Karpas-422 (cell line): Measurements from ENCODE around the gene NSD1. TPM values are rescaled to one million over a fixed set of nuclear protein-coding genes. Genes with fewer than 3 reads are reported as not detected.

Experiments
- DNase-seq: peaks from one replicate; pipeline ENCODE4 v3.0.0-alpha.2; 2015
- H2AFZ ChIP-seq: fragments of 200-600 bp; sonication (generic); 2 replicates; pipeline ENCODE4 v1.6.1; 2014; ENCODE audit warnings: antibody characterized with exemption, low read length, mixed read lengths
- H3K27ac ChIP-seq: fragments of 200-600 bp; sonication (generic); 2 replicates; pipeline ENCODE4 v1.5.1; 2014; ENCODE audit warnings: mild to moderate bottlenecking, low read length, moderate library complexity
- H3K27me3 ChIP-seq: fragments of 200-600 bp; sonication (generic); 2 replicates; pipeline ENCODE4 v1.6.1; 2014; ENCODE audit warnings: low read length, mixed read lengths
- H3K36me3 ChIP-seq: fragments of 200-600 bp; sonication (generic); 2 replicates; pipeline ENCODE4 v1.6.1; 2014; ENCODE audit warnings: low read length, mixed read lengths; ENCODE audit not compliant: insufficient read depth
- H3K4me1 ChIP-seq: fragments of 200-600 bp; sonication (generic); 2 replicates; pipeline ENCODE4 v1.6.1; 2014; ENCODE audit warnings: mild to moderate bottlenecking, low read length, mixed read lengths
- H3K4me2 ChIP-seq: fragments of 200-600 bp; sonication (generic); 2 replicates; pipeline ENCODE4 v1.6.1; 2014; ENCODE audit warnings: low read length, low read depth, mild to moderate bottlenecking; ENCODE audit not compliant: poor library complexity, severe bottlenecking
- H3K4me3 ChIP-seq: fragments of 200-600 bp; sonication (generic); 2 replicates; pipeline ENCODE4 v1.5.1; 2014; ENCODE audit warnings: mild to moderate bottlenecking, antibody characterized with exemption, low read length, mixed read lengths
- H3K79me2 ChIP-seq: fragments of 200-600 bp; sonication (generic); 2 replicates; pipeline ENCODE4 v1.6.1; 2014; ENCODE audit warnings: mild to moderate bottlenecking, low read length, mixed read lengths
- H3K9ac ChIP-seq: fragments of 200-600 bp; sonication (generic); 2 replicates; pipeline ENCODE4 v1.6.0; 2014; ENCODE audit warnings: low read length
- H3K9me2 ChIP-seq: fragments of 200-600 bp; sonication (generic), shearing (Covaris generic); replicated peaks from 2 replicates; pipeline ENCODE4 v1.6.0; 2014; ENCODE audit warnings: mild to moderate bottlenecking, low read length, moderate library complexity; ENCODE audit not compliant: insufficient read depth
- H3K9me3 ChIP-seq: fragments of 300-700, 200-600 bp; sonication (generic); 2 replicates; pipeline ENCODE4 v1.6.1; 2014; ENCODE audit warnings: low read length, mixed read lengths
- H4K20me1 ChIP-seq: fragments of 200-600 bp; sonication (generic); 2 replicates; pipeline ENCODE4 v1.6.1; 2014; ENCODE audit warnings: mild to moderate bottlenecking, antibody characterized with exemption, low read length, low read depth; ENCODE audit not compliant: insufficient read depth
- total RNA-seq: library from RNA; depleted of rRNA; stranded (reverse); fragments of >200 nt; shearing (Covaris generic); gene quantifications from 2 replicates; pipeline ENCODE4 v1.2.3, GENCODE V29; 2014; ENCODE audit warnings: low replicate concordance

NSD1 gene
- total RNA-seq, 1 experiment from 2014 or later = 70.9 TPM

DNA sequence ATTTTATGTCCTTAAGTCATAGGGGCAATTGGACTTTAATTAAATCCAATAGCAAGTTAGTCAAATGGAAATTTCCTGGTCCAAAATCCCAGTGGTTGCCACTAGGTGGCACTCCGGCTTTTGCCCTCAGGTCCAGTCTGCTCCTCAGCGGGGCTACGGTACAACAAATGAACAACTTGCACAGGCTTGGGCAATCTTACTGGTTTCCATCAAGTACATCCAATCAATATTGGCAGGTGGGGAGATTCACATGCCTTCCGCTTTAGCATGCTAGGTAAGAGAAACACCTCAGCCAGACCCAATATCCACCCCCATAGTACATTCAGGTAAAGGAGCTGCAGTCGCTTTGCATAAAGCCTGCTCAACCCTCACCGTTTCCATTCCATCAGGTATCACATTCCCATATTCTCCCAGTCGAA is 184.4 kb downstream of the NSD1 start:
- no peak overlapping the region for H3K9ac ChIP-seq
- no peaks in the 10 kb centered on the region for H3K27me3 ChIP-seq
- no peak overlapping the region for H3K4me2 ChIP-seq
- H3K36me3 ChIP-seq = peaks cover 3% of the 10 kb centered on the region; the same call in 1 of the 2 replicates
- peaks cover 2% of the 10 kb centered on the region for H3K4me1 ChIP-seq
- no peaks in the 10 kb centered on the region for H4K20me1 ChIP-seq
- H3K4me3 ChIP-seq = no peak overlapping the region
- no peaks in the 10 kb centered on the region for H3K9me2 ChIP-seq
- H2AFZ ChIP-seq = no peak overlapping the region
- H3K79me2 ChIP-seq = no peaks in the 10 kb centered on the region
- H3K9me3 ChIP-seq = no peaks in the 10 kb centered on the region; the same call in 1 of the 2 replicates
- peak; percentile 93 for DNase-seq
- H3K27ac ChIP-seq = no peak overlapping the region

DNA sequence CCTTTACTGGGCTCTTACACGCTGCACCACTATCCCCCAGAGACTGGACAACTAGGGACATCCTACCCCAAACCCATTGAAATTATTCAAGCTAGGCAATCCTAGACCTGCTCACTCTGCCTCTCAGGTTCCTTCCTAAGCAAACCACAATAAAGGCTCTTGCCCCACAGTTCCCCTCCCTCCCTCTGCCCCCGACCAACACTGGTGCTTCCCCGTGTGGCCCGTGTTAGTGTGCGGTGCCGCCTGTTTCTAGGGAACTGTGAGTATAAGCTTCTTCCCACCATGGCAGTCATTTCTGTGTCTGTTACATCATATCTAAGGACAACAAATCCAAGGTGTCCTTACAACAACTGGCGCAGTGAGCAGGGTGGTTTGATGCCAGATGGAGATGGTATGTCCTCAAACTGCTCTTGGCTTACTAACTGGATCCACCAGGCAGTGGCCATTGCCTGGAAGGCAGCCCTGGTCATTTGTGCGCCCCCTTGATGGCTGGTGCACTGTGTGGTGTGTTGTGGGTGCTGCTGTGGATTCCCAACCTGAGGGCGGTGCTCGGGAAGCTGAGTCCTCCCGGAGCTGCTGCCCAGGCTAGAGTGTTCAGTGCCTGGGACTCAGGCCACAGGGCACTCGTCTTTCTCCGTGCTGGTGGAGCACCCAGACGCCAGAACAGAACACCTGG is 186.5 kb downstream of the NSD1 start:
- Histone ChIP-seq H3K9me3 (no peaks in the 10 kb centered on the region; the same call in 1 of the 2 replicates), H2AFZ (no peak overlapping the region), H3K36me3 (peaks cover 3% of the 10 kb centered on the region; the same call in 1 of the 2 replicates), H3K4me1 (no peaks in the 10 kb centered on the region), H3K9ac (no peak overlapping the region), H3K9me2 (no peaks in the 10 kb centered on the region), H3K4me2 (no peak overlapping the region), H3K79me2 (no peaks in the 10 kb centered on the region), H3K27me3 (no peaks in the 10 kb centered on the region), H4K20me1 (no peaks in the 10 kb centered on the region), H3K27ac (no peak overlapping the region), H3K4me3 (no peak overlapping the region)
- DNase-seq = no peak

DNA sequence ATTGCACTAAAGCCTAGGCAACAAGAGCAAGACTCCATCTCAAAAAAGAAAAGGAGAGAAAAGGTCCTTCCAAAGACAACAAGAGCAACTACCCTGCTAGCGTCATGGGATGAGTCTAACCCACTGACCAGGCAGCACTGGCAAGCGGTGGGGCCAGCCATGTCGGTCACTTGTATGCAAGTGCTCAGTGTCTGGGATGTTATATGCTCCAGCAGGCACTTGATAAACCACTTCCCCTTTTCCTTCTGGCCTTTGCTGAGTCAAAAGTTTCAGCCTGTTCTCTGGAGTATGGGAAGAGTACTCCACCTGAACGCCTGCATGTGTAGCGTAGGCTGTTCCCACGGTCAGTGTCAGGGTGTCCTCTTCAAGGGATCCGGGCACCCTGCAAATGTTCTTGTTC is 187.3 kb downstream of the NSD1 start:
- Histone ChIP-seq H3K4me2 (no peak overlapping the region), H3K79me2 (no peaks in the 10 kb centered on the region), H3K9ac (no peak overlapping the region), H2AFZ (no peak overlapping the region), H3K27ac (no peak overlapping the region), H4K20me1 (no peaks in the 10 kb centered on the region), H3K4me1 (no peaks in the 10 kb centered on the region), H3K27me3 (no peaks in the 10 kb centered on the region), H3K9me2 (no peaks in the 10 kb centered on the region), H3K4me3 (no peak overlapping the region), H3K9me3 (no peaks in the 10 kb centered on the region; the same call in 1 of the 2 replicates), H3K36me3 (peaks cover 3% of the 10 kb centered on the region; the same call in 1 of the 2 replicates)
- DNase-seq = peak; percentile 59

GRCh38 chr5:177325868-177326381 is 192.4 kb downstream of the NSD1 start:
- H4K20me1 ChIP-seq = no peaks in the 10 kb centered on the region
- no peaks in the 10 kb centered on the region for H3K9me2 ChIP-seq
- no peak overlapping the region for H3K9ac ChIP-seq
- DNase-seq = no peak
- no peaks in the 10 kb centered on the region for H3K27me3 ChIP-seq
- H3K4me2 ChIP-seq = no peak overlapping the region
- H3K4me3 ChIP-seq = no peak overlapping the region
- H3K79me2 ChIP-seq = no peaks in the 10 kb centered on the region
- H3K4me1 ChIP-seq = no peaks in the 10 kb centered on the region
- H3K36me3 ChIP-seq = no peaks in the 10 kb centered on the region
- H3K27ac ChIP-seq = no peak overlapping the region
- H2AFZ ChIP-seq = no peak overlapping the region
- H3K9me3 ChIP-seq = no peaks in the 10 kb centered on the region

GRCh38 chr5:177327539-177328522 is 194.3 kb downstream of the NSD1 start:
- Histone ChIP-seq H3K36me3 (no peaks in the 10 kb centered on the region), H3K4me3 (no peak overlapping the region), H3K4me1 (no peaks in the 10 kb centered on the region), H3K9ac (no peak overlapping the region), H4K20me1 (no peaks in the 10 kb centered on the region), H3K27me3 (no peaks in the 10 kb centered on the region), H3K9me2 (no peaks in the 10 kb centered on the region), H3K9me3 (no peaks in the 10 kb centered on the region), H3K27ac (no peak overlapping the region), H3K79me2 (no peaks in the 10 kb centered on the region), H3K4me2 (no peak overlapping the region), H2AFZ (no peak overlapping the region)
- no peak for DNase-seq

DNA sequence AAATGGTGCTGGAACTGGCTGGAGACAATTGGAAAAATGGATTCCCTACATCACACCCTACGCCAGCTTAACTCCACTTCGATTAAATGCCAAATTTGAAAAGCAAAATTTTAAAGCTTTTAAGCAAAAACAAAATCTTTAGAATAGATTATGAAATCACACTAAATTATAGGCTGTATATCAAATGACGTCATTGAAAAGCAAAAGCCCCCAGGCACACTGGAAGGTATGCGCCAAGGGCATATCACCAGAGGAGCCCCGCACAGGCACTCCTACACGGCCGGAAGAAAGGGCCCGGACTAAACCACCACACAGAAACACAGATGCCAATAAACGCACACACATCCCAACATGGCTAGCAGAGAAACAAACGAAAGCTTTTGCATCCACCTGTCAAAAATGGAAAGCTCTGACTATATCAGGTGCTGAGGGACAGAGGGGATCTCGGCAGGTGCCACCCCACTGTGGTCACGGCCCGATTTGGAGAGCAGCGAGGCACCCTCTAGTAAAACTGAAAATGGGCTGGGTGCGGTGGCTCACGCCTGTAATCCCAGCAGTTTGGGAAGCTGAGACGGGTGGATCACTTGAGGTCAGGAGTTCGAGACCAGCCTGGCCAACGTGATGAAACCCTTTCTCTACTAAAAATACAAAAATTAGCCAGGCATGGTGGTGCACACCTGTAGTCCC is 195.1 kb downstream of the NSD1 start:
- no peak overlapping the region for H3K27ac ChIP-seq

DNA sequence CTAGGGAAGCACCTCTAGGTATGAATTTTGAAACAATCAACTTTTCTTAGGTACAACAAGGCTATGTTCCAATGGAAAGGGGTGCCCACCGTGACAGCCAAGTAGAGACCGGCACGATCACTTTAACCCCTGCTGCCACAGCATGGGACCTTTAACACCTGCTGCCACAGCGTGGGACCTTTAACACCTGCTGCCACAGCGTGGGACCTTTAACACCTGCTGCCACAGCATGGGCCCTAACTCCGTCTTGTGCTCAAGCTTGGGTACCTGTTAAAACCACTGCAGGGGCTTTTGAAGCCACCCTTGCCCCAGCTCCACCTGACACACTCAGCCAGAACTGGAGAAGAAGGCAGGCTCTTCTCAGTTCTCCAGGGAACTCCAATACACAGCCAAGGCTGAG is 196.3 kb downstream of the NSD1 start:
- Histone ChIP-seq H3K9me2 (no peaks in the 10 kb centered on the region), H3K79me2 (no peaks in the 10 kb centered on the region), H3K9ac (no peak overlapping the region), H3K9me3 (no peaks in the 10 kb centered on the region), H4K20me1 (no peaks in the 10 kb centered on the region), H3K36me3 (peaks cover 9% of the 10 kb centered on the region; the same call in 1 of the 2 replicates), H3K27ac (no peak overlapping the region), H3K27me3 (no peaks in the 10 kb centered on the region), H2AFZ (no peak overlapping the region), H3K4me3 (no peak overlapping the region), H3K4me2 (no peak overlapping the region), H3K4me1 (no peaks in the 10 kb centered on the region)
- DNase-seq = no peak

More for the DNA sequence above, 195.1 kb downstream of the NSD1 start:
- DNase-seq = no peak
- Histone ChIP-seq H3K9me2 (no peaks in the 10 kb centered on the region), H3K9ac (no peak overlapping the region), H3K4me1 (no peaks in the 10 kb centered on the region), H3K9me3 (no peaks in the 10 kb centered on the region), H2AFZ (no peak overlapping the region), H3K36me3 (no peaks in the 10 kb centered on the region; the same call in 1 of the 2 replicates), H3K27me3 (no peaks in the 10 kb centered on the region), H3K79me2 (no peaks in the 10 kb centered on the region), H4K20me1 (no peaks in the 10 kb centered on the region), H3K4me3 (no peak overlapping the region), H3K4me2 (no peak overlapping the region)
